COLO668 (cell line): Measurements from ENCODE around the gene MAPK8IP1.

Source experiments
- DNase-seq: peaks from one replicate; lab custom pipeline; 2025; ENCODE audit not compliant: unreplicated experiment; lab: John Stamatoyannopoulos, UW

The MAPK8IP1 gene

DNA sequence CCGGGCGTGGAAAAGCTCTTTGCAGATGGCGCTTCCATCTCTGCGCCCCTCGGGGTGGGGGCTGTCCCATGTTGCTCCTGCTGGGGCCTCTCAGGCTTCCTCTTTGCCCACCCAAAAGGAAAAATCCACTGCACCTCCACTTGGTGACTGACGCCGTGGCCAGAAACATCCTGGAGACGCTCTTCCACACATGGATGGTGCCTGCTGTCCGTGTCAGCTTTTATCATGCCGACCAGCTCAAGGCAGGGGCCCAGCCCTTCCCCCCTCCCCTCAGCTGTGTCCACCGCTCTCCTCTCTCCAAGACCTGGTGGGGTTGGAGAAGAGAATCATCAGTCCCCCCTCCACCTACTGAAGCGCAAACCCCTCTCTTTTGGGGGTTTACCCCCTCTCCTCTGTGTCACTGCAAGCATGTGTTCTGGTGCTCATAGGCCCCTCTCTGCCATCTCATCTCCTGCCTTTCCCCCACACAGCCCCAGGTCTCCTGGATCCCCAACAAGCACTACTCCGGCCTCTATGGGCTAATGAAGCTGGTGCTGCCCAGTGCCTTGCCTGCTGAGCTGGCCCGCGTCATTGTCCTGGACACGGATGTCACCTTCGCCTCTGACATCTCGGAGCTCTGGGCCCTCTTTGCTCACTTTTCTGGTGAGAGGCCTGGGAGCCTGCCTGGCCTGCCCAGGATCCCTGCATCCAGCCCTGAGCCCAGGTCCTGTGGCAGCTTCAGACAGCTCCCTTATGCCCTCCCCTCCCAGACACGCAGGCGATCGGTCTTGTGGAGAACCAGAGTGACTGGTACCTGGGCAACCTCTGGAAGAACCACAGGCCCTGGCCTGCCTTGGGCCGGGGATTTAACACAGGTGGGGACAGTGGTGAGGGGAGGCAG is 38.8 kb downstream of the MAPK8IP1 start:
- DNase-seq, result no peak

DNA sequence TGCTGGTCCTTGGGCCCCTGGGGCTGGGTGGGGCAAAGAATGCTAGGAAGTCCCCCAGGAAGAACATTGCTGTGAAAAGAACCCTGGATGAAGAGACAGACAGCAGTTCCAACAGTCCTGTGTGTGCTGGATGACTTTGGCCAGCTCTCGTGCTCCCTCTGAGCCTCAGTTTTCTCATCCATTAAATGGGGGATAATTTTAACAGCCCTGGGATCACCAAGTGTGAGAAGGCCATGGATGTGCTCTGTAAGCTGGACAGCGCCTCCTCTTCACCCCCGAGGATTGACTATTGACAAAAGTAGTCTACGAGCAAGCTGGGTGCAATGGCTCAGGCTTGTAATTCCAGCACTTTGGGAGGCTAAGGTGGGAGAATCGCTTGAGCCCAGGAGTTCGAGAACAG is 39.5 kb downstream of the MAPK8IP1 start:
- DNase-seq, result no peak

DNA sequence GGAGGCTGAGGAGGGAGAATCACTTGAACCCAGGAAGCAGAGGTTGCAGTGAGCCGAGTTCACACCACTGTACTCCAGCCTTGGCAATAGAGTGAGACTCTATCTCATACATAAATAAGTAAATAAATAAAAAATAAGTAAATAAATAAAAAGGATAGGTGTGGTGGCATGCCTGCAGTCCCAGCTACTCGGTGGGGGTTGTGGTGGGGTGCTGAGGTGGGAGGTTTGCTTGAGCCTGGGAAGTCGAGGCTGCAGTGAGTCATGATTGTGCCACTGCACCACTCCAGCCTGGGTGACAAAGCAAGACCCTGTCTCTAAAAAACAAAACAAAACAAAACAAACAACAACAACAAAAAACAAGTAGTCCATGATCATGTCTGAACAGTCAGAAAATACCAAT is 40.1 kb downstream of the MAPK8IP1 start:
- DNase-seq, result no peak

DNA sequence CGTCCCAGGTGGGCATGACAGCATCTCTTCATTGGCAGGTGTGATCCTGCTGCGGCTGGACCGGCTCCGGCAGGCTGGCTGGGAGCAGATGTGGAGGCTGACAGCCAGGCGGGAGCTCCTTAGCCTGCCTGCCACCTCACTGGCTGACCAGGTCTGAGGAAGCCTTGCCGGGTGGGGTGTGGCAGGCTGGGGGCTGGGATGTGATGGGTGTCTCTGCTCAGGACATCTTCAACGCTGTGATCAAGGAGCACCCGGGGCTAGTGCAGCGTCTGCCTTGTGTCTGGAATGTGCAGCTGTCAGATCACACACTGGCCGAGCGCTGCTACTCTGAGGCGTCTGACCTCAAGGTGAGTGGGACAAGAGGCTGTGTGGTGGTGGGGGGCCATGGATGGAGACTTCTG is 40.5 kb downstream of the MAPK8IP1 start:
- peak; percentile 15 for DNase-seq

DNA sequence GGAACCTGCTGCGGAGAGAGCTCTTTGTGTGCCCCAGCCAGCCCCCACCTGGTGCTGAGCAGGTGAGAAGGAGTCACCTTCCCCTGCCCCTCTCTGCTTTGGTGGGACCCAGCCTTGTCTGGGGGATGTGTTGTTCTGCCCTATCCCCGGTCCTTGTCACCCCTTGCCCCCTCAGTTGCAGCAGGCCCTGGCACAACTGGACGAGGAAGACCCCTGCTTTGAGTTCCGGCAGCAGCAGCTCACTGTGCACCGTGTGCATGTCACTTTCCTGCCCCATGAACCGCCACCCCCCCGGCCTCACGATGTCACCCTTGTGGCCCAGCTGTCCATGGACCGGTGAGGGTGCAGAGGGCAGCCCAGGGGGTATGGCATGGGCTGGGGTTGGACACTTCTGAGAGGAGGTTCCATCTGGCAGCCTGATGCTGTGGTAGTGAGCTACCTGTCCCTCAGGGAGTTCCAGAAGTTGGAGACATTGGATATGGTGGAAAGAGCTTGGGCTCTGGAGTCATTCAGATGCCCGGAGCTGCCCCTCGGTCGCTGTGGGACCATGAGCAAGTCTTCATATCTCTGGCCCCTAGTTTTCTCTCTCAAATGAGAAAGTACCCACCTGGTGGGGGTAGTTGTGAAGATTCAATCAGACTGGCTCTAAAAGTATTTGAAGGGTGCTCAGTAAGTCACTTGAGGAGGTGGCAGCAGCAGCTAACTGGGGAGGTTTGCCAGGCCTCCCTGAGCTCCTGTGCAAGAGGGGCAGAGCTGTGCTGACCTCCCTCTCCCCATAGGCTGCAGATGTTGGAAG is 41.3 kb downstream of the MAPK8IP1 start:
- DNase-seq, result no peak

DNA sequence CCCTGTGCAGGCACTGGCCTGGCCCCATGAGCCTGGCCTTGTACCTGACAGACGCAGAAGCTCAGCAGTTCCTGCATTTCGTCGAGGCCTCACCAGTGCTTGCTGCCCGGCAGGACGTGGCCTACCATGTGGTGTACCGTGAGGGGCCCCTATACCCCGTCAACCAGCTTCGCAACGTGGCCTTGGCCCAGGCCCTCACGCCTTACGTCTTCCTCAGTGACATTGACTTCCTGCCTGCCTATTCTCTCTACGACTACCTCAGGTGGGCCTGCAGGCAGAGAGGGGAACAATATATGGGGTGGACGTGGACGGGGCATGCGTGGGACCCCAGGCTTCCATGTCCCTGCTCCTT is 41.9 kb downstream of the MAPK8IP1 start:
- no peak for DNase-seq

DNA sequence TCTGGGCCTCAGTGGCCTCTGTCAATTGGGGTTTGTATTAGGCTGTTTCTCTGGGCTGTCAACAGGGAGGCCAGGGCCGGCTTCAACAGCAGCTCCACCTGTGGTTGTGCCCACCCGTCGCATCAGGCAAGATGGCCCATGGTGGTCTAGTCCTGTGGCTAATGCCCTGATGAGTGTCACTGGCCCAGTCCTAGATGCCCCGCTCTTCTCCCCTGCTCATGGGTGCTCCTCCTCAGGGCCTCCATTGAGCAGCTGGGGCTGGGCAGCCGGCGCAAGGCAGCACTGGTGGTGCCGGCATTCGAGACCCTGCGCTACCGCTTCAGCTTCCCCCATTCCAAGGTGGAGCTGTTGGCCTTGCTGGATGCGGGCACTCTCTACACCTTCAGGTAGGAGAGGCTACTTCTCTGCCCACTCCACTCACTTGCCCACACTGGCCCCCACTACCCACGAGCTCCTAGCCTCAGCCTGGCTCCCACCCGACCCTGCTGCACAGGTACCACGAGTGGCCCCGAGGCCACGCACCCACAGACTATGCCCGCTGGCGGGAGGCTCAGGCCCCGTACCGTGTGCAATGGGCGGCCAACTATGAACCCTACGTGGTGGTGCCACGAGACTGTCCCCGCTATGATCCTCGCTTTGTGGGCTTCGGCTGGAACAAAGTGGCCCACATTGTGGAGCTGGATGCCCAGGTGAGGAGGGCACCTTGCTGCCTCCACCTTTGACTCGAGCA is 42.4 kb downstream of the MAPK8IP1 start:
- DNase-seq, result no peak

DNA sequence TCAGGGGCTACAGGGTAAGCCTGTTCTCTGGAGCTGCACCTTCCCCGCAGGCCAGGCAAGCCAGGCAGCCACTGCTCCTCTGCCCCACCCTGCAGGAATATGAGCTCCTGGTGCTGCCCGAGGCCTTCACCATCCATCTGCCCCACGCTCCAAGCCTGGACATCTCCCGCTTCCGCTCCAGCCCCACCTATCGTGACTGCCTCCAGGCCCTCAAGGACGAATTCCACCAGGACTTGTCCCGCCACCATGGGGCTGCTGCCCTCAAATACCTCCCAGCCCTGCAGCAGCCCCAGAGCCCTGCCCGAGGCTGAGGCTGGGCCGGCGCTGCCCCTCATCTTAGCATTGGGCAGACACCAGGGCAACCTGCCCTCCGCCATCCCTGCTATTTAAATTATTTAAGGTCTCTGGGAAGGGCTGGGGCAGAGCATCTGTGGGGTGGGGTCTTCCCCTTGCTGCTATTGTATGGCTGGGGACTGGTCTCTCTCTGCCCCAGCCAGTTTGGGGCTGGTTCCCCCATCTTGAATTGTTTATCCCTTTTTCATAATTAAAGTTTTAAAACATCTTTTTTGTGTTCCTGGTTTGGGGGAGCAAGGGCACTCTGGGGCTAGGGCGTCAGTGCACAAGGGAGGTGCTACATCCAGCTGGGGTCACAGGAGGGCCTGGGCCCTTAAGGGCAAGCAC is 43.2 kb downstream of the MAPK8IP1 start:
- no peak for DNase-seq

DNA sequence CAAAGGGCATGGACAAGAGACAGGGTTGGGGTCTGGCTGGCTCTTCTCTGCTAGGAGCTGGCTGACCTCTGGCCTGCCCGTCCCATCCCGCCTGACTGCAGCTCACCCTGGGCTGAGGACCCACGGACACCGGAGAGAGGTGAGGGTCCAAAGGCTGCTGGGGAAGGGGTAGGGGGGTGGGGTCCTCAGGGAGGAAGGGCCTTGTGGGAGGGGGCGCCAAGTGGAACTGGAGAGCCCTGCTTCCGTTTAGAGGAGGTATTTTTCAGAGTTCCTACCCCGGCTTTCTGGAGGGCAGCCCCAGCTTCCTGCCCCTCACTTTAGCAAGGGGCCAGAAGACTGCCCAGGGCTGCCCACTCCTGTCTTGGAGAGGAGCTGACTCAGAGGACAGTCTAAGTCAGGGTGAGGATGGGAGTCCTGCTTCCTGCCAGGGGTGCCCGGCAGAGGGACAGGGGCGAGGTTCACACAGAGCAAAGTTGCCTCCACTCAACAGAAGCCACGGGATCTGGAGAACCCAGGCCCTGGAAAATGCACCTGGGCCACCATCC is 44.1 kb downstream of the MAPK8IP1 start:
- peak; percentile 67 for DNase-seq

DNA sequence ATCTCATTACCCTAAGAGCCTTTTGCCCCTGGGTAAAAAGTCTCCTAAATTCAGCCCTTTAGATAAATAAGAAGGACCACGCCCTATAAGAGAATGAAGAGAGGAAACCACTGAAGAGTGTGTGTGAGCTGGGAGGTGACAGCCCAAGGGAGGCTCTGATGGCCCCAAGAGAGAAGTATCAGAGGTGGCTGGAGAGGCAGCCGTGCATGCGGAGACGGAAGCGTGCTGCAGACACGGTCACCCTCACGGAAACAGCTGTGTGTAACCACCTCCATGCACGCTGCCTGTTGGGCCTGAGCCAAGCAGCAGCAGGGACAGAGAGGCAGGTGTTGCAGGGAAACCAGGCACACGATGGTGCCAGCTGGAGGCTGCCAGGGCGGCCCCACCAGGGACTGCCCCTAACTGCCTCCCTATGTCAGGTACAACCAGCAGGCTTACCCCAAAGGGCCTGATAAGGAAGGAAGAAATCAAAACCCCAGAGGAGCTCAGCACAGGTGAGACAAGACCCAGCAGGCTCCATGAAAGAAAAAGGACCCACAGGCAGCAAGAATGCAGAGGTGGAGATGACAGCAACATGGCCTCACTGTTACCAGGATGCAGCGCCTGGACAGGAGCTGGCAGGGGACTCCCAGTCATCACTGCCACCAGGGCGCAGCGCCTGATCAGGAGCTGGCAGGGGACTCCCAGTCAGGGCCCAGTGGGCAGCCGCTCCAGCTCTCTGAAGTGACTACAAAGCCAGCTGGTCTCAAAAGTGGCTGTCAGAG is 44.8 kb downstream of the MAPK8IP1 start:
- DNase-seq, result peak; percentile 96

DNA sequence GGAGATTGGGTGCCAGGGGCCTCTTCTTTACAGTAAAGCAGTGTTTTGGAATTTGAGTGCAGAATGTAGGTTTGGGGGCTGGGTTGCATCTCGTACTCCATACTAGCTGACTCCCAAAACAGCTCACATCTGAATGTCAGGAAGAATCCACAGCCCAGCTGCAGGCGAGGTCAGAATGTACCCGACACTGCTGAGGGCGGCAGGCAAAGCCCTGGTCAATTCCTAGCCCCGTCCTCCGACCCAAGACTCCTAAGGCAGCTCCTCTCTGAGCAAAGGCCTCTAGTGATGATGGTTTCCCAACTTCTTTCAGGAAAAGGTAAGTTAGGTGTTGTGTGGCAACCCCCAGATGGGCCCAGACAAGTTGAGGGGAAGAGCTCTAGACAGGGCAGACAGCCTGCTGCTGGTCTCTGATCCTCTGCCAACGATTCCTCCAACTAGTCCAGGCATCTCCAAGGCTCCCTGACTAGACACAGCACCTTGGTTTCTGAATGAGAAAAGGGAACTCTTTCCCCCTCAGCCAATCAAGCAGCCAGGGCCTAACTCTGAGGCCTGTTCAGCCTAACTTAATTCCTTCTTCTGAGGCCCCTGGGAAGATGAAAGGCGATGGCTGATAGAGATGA is 45.6 kb downstream of the MAPK8IP1 start:
- no peak for DNase-seq

DNA sequence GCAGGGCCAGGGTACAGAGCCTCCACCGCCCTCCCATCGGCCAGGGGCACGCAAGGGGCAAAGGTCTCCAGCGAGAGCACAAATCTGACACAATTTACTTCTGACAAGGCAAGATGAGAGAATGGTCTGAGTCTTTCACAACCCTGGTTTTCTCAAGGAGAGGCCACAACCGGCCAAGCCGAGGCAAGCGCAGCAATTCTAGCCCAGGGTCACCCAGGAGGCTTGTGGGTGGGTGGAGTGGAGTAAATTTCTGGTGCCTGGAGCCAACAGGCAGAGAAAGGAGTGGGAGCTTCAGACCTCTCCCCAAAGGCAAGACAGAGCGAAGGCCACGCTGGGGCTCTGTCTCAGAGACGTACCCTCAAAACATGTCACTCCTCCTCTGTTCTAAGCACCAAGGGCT is 46.3 kb downstream of the MAPK8IP1 start:
- no peak for DNase-seq

DNA sequence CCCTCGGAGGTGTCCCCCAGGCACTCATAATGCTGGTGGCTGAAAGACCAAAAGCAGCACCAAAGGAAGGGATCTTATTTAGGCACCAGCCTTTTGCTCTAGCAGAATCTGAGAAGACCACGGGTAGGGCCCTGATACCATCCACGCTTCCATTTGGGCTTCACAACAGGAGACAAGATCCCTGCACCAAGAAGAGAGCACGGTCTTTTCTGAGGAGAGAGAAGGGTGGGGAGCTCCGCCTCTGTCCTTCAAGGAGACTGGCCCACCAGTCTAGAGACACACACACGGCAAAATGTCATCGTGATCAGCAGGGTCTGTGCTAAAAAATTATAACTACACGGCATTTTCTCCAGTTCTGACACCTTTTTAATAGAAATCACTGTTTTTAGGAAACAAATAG is 46.8 kb downstream of the MAPK8IP1 start:
- no peak for DNase-seq

DNA sequence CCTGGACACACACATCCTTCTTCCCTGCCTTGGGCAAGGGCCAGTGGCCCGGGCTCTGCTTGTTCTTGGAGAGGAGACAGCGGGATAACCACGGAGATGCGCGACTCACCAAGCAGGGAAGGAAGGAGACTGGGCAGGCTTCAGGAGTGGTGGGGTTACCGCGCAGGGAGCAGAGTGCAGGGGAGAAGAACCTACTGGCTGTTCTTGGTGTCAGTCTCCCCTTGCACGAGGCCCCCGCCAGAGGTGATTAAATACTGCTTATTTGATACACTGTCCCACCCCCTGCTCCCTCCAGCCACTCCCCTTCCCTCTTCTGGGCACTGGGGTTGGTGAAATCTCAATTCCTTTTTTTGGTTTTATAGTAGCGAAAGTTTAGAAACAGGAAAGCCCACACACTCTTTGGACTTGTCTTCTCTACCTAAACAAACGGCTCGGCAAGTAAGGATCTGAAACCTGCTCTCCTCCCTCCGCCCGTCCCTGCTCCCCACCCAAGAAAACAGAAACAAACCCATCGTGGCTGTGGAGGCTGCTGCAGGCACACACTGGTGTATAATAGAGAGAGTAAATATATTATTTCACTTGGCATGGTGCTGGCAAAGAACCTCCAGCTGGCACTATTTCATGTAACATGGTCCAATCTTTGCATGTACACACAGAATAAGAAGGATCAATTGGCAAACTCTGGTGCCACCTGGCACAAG is 47.8 kb downstream of the MAPK8IP1 start:
- no peak for DNase-seq

DNA sequence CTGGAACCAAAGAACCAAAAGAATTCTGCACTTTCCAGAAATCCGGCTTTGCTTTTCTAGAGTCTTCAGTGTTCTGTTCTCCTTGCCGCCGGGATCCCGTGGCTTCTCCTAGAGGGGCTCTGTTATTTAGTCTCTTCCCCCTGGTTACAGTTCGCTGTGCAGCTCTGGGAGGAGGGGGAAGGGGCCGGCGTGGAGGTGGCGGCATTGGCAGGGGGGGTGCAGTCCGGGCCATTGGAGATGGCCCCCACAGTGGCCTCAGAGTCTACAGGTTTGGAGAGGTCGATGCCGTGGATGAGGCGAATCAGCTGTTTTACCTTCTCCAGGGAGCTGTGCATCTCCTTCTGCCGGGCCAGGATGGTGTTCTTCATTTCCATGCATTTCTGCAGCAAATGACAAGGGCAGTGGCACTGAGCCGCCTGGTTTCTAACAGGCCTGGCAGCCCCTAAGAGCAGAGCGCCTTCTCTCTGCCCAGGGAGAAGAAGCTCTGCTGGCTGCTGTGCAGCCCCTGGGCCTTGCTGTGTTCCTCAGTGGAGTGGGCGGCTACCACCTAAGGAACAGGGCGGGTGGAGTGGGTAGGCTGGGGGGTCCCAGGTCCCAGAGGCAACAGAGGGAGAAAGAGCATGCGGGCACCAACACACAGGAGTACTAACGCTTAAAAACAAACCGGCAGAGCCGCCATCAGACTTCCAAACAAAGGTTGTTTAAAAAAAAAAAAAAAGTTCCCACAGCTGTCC is 48.6 kb downstream of the MAPK8IP1 start:
- no peak for DNase-seq

DNA sequence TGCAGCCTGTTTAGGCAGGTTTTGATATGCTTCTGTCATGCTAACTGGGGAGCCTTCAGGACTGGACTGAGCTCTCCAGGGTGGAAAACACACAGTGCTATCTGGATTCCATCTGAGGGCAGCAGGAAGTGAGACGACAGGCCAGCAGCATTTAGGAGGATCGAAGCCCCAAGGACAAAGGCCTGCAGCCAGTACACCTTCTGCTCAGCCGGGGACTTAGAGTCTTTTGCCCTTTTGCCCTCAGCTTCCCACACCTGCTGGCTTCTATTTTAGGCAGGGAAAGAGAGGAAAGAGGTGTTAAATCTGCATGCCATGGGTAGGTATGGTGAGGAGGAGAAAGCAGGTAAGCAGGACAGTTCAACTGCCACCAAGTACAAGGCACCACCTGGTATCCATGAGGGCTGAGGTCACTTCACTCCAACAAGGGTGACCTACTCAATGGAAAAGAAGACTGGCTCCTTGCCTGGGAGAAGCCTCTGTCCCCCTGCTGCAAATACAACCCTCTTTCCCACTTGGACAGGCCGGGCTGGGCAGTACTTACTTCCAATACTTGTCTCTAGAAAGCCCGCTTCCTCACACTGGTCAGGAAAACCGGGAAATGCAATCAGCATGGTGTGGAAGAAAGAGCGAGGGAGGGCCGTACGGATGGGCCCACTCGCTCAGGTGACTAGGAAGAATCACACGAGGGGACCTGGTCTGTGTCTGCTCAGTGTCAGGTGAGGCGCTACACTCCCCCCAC is 49.3 kb downstream of the MAPK8IP1 start:
- DNase-seq, result no peak

DNA sequence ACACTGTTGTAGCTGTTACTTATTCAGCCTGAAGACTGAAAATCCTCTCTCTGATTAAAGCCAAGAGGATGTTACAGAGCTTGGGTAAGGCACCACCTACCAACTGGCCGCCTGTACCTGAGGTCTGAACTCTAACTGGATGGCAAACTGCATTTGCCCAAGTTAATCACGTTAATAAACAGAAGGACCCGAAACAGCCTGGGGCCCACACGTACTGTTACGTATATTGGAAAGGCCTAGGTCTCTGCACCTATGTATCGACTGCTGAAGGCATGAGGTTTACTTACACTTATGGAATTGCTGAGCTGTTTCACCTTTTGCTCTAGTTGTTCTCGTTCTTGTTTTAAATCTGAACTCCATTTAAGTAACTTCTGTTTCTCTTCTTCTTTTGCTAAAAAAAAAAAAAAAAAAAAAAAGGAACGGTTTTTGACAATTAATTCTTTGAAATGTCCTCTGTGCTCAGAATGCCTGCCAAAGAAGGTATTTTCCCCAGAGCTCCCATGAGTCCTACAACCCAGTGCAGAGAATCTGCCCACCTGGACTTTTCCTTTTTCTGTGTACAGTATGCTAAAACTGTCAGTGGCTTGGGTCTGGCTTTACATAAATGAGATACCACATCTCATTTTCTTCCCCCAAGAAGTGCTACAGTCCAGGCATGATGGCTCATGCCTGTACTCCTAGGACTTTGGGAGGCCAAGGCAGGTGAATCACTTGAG is 50.1 kb downstream of the MAPK8IP1 start:
- DNase-seq, result no peak
